Mucosa of descending colon (tissue), 3 donors: ENCODE measurements around the gene ELMO1. TPM values are rescaled to one million over a fixed set of nuclear protein-coding genes. Genes with fewer than 3 reads are reported as not detected.
"Not testable (repeated sequence)": the region's sequence is repeated elsewhere in the genome, so short reads cannot be mapped to it uniquely, and the experiment has no call there.

ENCODE experiments used
- ATAC-seq: fragments of 200-7000 bp; cut with Tn5 transposase; one replicate; pipeline ENCODE4 v1.9.1; 2020; ENCODE audit warnings: mild to moderate bottlenecking, moderate library complexity
- DNase-seq, 3 donors: peaks; one replicate each; pipeline ENCODE4 v3.0.0-alpha.2; 2020
- H3K36me3 ChIP-seq: fragments of 200-600 bp; one replicate; pipeline ENCODE4 v1.8.0; 2021; ENCODE audit warnings: low read depth, mild to moderate bottlenecking
- H3K4me1 ChIP-seq: fragments of 200-600 bp; one replicate; pipeline ENCODE4 v1.8.0; 2021; ENCODE audit warnings: low read depth, mild to moderate bottlenecking
- H3K4me3 ChIP-seq: fragments of 200-600 bp; one replicate; pipeline ENCODE4 v1.8.0; 2021; ENCODE audit warnings: mild to moderate bottlenecking
- H3K9me3 ChIP-seq: fragments of 200-600 bp; one replicate; pipeline ENCODE4 v1.8.0; 2021; ENCODE audit warnings: mild to moderate bottlenecking
- intact Hi-C, 2 donors: fragments of 100-400 bp; cut with DNase I in 1 of 2; cut with micrococcal nuclease in 1 of 2; formaldehyde crosslinking; loops; one replicate each; pipeline versions ENCODE4 v1.11.0 to v1.11.1; 2022; cut with DNase I, micrococcal nuclease
- total RNA-seq, 3 donors: library from RNA; stranded (reverse); fragmentation: NEBNext Ultra II Directional in 2 of 3; extraction: Animal tissue kit (Norgen Biotek cat#: 25700) in 2 of 3; gene quantifications; one replicate each; pipeline versions ENCODE4 v1.2.1 to v1.2.4, GENCODE V29; 2021 to 2023
- TF ChIP-seq, protein P1 (sequence below): fragments of 200-600 bp; IDR thresholded peaks from one replicate; pipeline ENCODE4 v1.8.0; 2022; ENCODE audit warnings: antibody characterized with exemption, mild to moderate bottlenecking
- donor health status: DM: no; HTN: no; CAD: no; lungs with moderate emphysema.
- donor health status: DM: no; HTN: no; CAD: no.
- donor health status: DM: no; HTN: yes; CAD: no.

ELMO1 gene
- total RNA-seq, 3 donors from 2014 or later, result 9.7 to 27.2 (median 18.2) TPM

DNA sequence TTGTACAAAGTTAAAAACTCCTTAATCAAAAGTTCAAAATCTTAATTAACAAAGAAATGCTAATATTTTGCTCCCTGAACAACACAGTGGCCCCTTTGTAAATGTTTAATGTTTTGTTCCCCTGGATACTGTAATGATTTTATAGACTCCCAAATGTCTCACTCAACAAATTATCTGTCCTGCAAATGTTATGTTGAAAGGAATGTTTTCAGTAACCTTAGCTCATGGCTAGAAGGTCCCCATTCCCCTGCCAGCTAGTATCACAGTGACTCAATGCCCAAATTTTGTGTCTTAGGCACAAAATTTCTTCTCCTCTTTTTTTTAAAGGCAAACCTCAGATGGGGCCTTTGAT lies 298.9 kb downstream of the ELMO1 start:
- ATAC-seq, result peak; percentile 41
- Histone ChIP-seq H3K36me3 (no peaks in the 10 kb centered on the region), H3K9me3 (no peaks in the 10 kb centered on the region), H3K4me1 (peaks cover 10% of the 10 kb centered on the region), H3K4me3 (no peak overlapping the region)
- TF ChIP-seq, protein P1, sequence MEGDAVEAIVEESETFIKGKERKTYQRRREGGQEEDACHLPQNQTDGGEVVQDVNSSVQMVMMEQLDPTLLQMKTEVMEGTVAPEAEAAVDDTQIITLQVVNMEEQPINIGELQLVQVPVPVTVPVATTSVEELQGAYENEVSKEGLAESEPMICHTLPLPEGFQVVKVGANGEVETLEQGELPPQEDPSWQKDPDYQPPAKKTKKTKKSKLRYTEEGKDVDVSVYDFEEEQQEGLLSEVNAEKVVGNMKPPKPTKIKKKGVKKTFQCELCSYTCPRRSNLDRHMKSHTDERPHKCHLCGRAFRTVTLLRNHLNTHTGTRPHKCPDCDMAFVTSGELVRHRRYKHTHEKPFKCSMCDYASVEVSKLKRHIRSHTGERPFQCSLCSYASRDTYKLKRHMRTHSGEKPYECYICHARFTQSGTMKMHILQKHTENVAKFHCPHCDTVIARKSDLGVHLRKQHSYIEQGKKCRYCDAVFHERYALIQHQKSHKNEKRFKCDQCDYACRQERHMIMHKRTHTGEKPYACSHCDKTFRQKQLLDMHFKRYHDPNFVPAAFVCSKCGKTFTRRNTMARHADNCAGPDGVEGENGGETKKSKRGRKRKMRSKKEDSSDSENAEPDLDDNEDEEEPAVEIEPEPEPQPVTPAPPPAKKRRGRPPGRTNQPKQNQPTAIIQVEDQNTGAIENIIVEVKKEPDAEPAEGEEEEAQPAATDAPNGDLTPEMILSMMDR, result no peak
- intact Hi-C loops, result no loop called here
- no peak for DNase-seq

DNA sequence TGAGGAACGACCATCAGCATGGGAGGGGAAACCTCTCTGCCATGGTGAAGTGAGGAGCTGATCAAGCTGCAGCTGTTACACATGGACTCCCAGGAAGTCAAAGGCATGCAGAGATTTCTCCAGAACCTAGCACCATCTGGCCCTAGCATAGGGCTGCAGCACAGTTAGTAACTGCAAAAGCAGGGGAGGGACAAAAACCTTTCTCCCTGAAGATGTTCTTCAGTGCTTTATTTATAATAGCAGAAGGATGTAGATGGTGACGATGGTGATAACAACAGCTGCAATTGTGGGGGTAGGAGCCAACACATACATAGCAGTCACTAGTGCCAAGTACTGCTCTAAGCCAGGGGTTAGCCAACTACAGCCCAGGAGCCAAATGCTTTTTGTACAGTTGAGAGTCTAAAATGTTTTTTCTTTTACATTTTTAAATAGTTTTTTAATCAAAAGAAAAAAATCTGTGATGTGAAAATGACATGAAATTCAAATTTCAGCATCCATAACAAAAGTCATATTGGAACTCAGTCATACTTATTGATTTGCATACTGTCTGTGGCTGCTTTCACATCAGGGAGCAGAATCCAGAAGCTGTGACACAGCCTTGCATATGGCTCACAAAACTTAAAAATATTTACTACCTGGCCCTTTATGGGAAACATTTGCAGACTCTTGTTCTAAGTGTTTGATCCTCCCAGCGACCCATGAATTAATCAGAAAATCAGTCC lies 299.5 kb downstream of the ELMO1 start:
- intact Hi-C loops, result no loop called here
- H3K4me3 ChIP-seq, result no peak overlapping the region
- no peaks in the 10 kb centered on the region for H3K36me3 ChIP-seq
- peaks cover 10% of the 10 kb centered on the region for H3K4me1 ChIP-seq
- DNase-seq, result no peak
- TF ChIP-seq, protein P1, result no peak
- peak; percentile 4 for ATAC-seq
- H3K9me3 ChIP-seq, result no peaks in the 10 kb centered on the region

DNA sequence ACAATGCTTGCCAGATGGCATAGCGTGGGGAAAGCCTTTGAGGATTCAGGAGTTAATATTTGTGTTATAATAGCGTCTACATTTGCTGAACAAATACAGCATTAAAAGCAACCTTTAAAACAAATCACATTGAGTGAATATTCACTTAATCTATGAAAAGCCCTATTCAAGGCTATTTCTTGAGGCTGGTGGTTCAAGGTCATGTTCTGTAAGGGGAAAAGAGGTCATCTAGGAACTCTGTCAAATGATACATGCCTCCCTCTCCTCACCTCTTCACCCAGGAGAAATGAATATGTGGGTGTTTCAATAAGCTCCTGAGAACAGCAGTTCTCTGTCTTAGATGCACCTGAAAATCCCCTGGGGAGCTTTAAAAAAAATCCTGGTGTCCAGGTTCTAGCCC lies 303.0 kb downstream of the ELMO1 start:
- Histone ChIP-seq H3K36me3 (no peaks in the 10 kb centered on the region), H3K9me3 (no peaks in the 10 kb centered on the region), H3K4me3 (no peak overlapping the region), H3K4me1 (peaks cover 10% of the 10 kb centered on the region)
- TF ChIP-seq, protein P1, result no peak
- no peak for DNase-seq
- no peak for ATAC-seq
- intact Hi-C loops, result no loop called here

DNA sequence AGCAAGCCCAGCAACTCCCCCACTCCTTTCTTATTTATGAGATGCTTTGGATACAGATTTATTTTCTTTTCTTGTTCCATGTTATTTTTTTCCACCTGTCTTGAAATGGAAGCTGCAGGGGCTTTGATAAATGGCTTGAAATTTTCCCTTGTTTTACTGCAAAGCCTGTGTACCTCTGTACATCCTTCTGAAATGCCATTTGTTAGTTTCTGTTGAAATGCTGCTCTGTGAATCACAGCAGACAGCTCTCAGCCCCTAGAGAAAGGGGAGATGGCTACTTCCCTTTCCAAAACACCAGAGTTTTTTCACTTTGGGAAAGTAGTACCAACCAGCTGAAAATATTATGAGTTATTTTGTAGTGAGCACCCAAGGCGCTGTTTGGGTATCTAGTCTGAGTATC lies 304.2 kb downstream of the ELMO1 start:
- DNase-seq, result no peak

DNA sequence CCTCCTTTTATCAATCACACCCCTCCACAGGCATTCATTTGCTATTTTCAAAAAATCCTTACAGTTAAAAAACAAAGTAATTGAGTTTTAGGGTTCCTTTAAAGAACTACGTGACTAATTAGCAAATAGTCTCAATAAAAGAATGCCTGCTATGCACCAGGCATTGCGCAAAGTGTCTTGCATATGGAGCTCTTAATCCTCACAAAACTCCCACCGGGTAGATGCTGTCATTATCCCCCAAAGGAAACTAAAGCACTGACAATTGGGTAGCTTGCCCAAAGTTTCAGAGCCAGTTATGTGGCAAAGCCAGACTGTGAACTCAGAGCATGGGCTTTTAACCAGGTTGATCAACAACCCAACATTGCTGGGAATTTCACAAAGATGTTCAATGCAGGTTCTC lies 305.7 kb downstream of the ELMO1 start:
- no peak for DNase-seq
- Histone ChIP-seq H3K4me3 (no peak overlapping the region), H3K4me1 (no peaks in the 10 kb centered on the region), H3K9me3 (peaks cover 10% of the 10 kb centered on the region), H3K36me3 (no peaks in the 10 kb centered on the region)
- no peak for ATAC-seq
- intact Hi-C loops, result no loop called here
- TF ChIP-seq, protein P1, result no peak

More for the DNA sequence above, 304.2 kb downstream of the ELMO1 start:
- Histone ChIP-seq H3K36me3 (no peaks in the 10 kb centered on the region), H3K9me3 (peaks cover 10% of the 10 kb centered on the region), H3K4me3 (no peak overlapping the region), H3K4me1 (peaks cover 6% of the 10 kb centered on the region)
- TF ChIP-seq, protein P1, result no peak
- intact Hi-C loops, result no loop called here
- no peak for ATAC-seq

DNA sequence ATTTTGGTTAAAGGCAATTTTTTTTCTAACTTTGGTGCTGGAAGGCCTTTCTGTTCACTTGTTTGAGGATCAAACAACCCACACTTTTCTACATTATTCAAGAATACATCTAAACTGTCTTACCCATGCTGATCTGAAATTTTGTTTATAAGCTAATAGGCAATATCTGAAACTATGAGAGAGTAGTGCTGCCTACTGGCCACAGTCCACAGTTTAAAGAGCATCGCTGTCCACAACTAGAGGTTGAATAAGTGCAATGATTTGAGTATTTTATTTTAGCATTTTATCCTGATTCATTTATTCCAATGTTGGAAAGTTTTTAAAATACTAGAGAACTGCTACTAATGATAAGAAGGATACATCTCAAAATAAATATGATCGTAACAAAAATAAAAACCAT lies 306.9 kb downstream of the ELMO1 start:
- ATAC-seq, result no peak
- no peak for DNase-seq
- Histone ChIP-seq H3K36me3 (no peaks in the 10 kb centered on the region), H3K4me1 (no peaks in the 10 kb centered on the region), H3K4me3 (no peak overlapping the region), H3K9me3 (peaks cover 10% of the 10 kb centered on the region)
- intact Hi-C loops, result no loop called here
- TF ChIP-seq, protein P1, result no peak

DNA sequence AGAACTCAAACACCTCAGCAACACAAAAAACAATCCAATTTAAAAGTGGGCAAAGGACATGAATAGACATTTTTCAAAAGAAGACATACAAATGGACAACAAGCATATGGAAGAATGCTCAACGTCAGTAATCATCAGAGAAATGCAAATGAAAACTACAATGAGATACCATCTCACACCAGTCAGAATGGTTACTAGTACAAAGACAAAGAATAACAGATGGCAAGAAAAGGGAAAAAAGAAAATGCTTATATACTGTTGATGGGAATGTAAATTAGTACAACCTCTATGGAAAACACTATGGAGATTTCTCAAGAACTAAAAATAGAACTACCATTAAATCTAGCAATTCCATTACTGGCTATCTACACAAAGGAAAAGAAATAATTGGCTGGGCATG lies 314.8 kb downstream of the ELMO1 start:
- H3K9me3 ChIP-seq, DNase-seq, H3K4me3 ChIP-seq, H3K36me3 ChIP-seq, ATAC-seq, intact Hi-C loops, H3K4me1 ChIP-seq: not testable (repeated sequence)
